ENCODE data around the gene DNM3.

The DNM3 gene

GRCh38 chr1:171841050-171841910 lies at the start of gene DNM3:
Gene DNM3, plus strand, starts transcription at chr1:171841498. Its CDS starts 159 bp downstream, at chr1:171841657.
- no peak within 1 kb of the TSS for H3K27ac ChIP-seq (ENCODE audit: poor library complexity, severe bottlenecking)

GRCh38 chr1:171792656-171793369 lies 48.5 kb upstream of the DNM3 start:
- no peak for TF ChIP-seq CTCF (IDR thresholded peaks at IDR 0.05; ENCODE audit: poor library complexity, severe bottlenecking)
- DNase-seq (ENCODE audit: low spot score) (no peak), ATAC-seq (ENCODE audit: low read depth) (no peak)
- Histone ChIP-seq H3K27ac (ENCODE audit: poor library complexity, severe bottlenecking) (peak overlapping the region; percentile 69), H3K36me3 (ENCODE audit: low read depth) (peaks cover 92% of the 10 kb centered on the region), H3K9me3 (ENCODE audit: severe bottlenecking) (no peaks in the 10 kb centered on the region), H3K27me3 (ENCODE audit: insufficient read depth, poor library complexity, severe bottlenecking) (no peaks in the 10 kb centered on the region), H3K4me3 (ENCODE audit: severe bottlenecking) (no peak overlapping the region), H3K4me1 (ENCODE audit: insufficient read depth, poor library complexity, severe bottlenecking) (peaks cover 9% of the 10 kb centered on the region)

More at GRCh38 chr1:171841050-171841910, at the start of gene DNM3:
- no peak for TF ChIP-seq CTCF (IDR thresholded peaks at IDR 0.05; ENCODE audit: poor library complexity, severe bottlenecking)
- Histone ChIP-seq H3K36me3 (ENCODE audit: low read depth) (no peaks in the 10 kb centered on the region), H3K4me3 (ENCODE audit: severe bottlenecking) (peak within 1 kb of the TSS; percentile 55), H3K9me3 (ENCODE audit: severe bottlenecking) (no peaks in the 10 kb centered on the region), H3K4me1 (ENCODE audit: insufficient read depth, poor library complexity, severe bottlenecking) (no peaks in the 10 kb centered on the region), H3K27me3 (ENCODE audit: insufficient read depth, poor library complexity, severe bottlenecking) (peaks cover 5% of the 10 kb centered on the region)
- ATAC-seq (ENCODE audit: low read depth): peak; percentile 81
- peak; percentile 66 for DNase-seq (ENCODE audit: low spot score)

- no peak for DNase-seq (ENCODE audit: low spot score)
- H3K9me3 ChIP-seq (ENCODE audit: severe bottlenecking): no peaks in the 10 kb centered on the region
- H3K4me3 ChIP-seq (ENCODE audit: severe bottlenecking): no peak overlapping the region
- no peak for TF ChIP-seq CTCF (IDR thresholded peaks at IDR 0.05; ENCODE audit: poor library complexity, severe bottlenecking)
- no peaks in the 10 kb centered on the region for H3K27me3 ChIP-seq (ENCODE audit: insufficient read depth, poor library complexity, severe bottlenecking)
- H3K36me3 ChIP-seq (ENCODE audit: low read depth): peaks cover 84% of the 10 kb centered on the region
- H3K27ac ChIP-seq (ENCODE audit: poor library complexity, severe bottlenecking): peak overlapping the region; percentile 69
- ATAC-seq (ENCODE audit: low read depth): no peak; the same call in 2 of the 3 replicates
- peaks cover 9% of the 10 kb centered on the region for H3K4me1 ChIP-seq (ENCODE audit: insufficient read depth, poor library complexity, severe bottlenecking)
Observed at GRCh38 chr1:171793636-171794035, 47.7 kb upstream of the DNM3 start.

- Histone ChIP-seq H3K9me3 (ENCODE audit: severe bottlenecking) (no peaks in the 10 kb centered on the region), H3K27ac (ENCODE audit: poor library complexity, severe bottlenecking) (peak overlapping the region; percentile 69), H3K4me3 (ENCODE audit: severe bottlenecking) (no peak overlapping the region), H3K36me3 (ENCODE audit: low read depth) (peaks cover 79% of the 10 kb centered on the region), H3K27me3 (ENCODE audit: insufficient read depth, poor library complexity, severe bottlenecking) (no peaks in the 10 kb centered on the region), H3K4me1 (ENCODE audit: insufficient read depth, poor library complexity, severe bottlenecking) (peaks cover 9% of the 10 kb centered on the region)
- peak; percentile 94 for ATAC-seq (ENCODE audit: low read depth)
- DNase-seq (ENCODE audit: low spot score): no peak
- no peak for TF ChIP-seq CTCF (IDR thresholded peaks at IDR 0.05; ENCODE audit: poor library complexity, severe bottlenecking)
Observed at GRCh38 chr1:171794085-171794484, 47.2 kb upstream of the DNM3 start.
